ENCODE data around the gene MEGF8.
"Not testable (repeated sequence)": the region's sequence is repeated elsewhere in the genome, so short reads cannot be mapped to it uniquely, and the experiment has no call there.

Gene MEGF8

DNA sequence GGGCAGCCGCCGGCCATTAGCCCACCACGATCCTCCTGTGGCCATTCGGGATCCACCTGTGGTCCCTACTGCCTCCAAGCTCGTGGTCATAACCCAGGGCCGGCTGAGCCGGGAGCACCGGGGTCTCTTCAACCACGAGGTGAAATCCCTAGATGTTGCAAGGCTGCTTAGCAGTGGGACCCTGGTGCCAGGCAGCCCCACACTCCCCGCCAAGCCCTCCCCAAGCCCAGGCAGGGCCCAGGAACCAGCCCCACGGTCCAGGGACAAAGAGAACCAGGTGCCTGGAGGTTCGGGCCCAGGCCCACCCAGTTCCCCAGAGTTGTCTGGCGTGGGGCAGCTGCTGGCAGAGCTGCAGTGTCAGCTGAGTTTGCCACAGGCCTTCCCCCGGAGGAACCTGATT lies 15.7 kb upstream of the MEGF8 start:
- DNase-seq (ENCODE audit: low spot score) = no peak

GRCh38 chr19:42311657-42312056 lies 13.8 kb upstream of the MEGF8 start:
- DNase-seq (ENCODE audit: low spot score) = no peak

DNA sequence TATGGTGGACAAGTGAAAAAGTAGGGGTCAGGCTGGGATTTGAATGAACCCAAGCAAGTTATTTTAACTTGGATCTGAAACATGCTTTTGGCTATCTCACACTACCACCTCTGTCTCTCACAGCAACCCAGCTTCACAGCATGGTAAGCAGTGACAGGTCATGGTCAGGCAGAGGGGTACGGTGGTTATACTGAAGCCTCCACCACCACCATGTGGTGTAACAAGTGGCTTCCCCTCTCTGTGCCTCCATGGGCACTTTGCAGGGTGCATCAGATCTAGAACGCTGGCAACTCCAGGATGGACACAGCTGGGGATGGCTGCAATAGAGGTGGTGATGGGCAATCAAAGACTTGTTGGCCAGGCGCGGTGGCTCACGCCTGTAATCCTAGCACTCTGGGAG lies 13.1 kb upstream of the MEGF8 start:
- no peak for DNase-seq (ENCODE audit: low spot score)

DNA sequence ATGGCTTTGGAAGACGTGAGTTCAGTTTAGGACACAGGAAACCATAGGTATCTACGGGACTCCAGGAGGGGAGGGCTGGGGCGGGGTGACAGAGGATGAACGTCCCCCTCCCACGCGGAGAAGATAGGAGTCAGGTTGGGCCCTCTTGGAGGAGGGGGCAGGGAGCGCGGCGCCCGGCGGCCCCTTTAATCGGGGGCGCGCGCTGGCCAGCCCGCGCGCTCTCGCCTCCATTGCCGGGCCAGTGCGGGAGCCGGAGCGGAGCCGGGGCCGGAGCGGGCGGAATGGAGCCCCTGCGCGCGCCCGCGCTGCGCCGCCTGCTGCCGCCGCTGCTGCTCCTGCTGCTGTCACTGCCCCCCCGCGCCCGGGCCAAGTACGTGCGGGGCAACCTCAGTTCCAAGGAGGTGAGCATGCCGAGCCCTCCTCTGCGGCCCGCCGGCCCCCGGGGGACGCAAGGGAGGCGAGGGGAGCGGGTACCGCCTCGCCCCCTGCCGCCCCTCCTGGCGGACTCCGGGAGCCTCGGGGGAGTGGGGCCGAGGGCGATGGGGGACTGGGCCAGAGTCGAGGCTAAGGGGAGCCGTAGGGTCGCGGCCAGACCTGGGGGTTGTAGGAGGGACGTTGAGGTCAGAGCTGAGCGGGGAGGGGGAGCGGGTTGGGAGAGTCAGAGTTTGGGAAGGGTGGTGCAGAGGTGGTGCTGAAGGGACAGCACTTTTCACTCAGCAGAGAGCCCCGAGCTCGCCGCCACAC lies 12.2 kb upstream of the MEGF8 start, which contains the start of gene TMEM145:
Gene TMEM145 (plus strand): TSS at position 214 of the 744 bp plus-strand sequence. CDS start 68 bp downstream, at position 282.
- peak; percentile 16 for DNase-seq (ENCODE audit: low spot score)

GRCh38 chr19:42313840-42314755 lies 11.3 kb upstream of the MEGF8 start:
- DNase-seq (ENCODE audit: low spot score) = no peak

- DNase-seq (ENCODE audit: low spot score) = no peak
These were observed 10.4 kb upstream of the MEGF8 start for GRCh38 chr19:42315024-42315423.

DNA sequence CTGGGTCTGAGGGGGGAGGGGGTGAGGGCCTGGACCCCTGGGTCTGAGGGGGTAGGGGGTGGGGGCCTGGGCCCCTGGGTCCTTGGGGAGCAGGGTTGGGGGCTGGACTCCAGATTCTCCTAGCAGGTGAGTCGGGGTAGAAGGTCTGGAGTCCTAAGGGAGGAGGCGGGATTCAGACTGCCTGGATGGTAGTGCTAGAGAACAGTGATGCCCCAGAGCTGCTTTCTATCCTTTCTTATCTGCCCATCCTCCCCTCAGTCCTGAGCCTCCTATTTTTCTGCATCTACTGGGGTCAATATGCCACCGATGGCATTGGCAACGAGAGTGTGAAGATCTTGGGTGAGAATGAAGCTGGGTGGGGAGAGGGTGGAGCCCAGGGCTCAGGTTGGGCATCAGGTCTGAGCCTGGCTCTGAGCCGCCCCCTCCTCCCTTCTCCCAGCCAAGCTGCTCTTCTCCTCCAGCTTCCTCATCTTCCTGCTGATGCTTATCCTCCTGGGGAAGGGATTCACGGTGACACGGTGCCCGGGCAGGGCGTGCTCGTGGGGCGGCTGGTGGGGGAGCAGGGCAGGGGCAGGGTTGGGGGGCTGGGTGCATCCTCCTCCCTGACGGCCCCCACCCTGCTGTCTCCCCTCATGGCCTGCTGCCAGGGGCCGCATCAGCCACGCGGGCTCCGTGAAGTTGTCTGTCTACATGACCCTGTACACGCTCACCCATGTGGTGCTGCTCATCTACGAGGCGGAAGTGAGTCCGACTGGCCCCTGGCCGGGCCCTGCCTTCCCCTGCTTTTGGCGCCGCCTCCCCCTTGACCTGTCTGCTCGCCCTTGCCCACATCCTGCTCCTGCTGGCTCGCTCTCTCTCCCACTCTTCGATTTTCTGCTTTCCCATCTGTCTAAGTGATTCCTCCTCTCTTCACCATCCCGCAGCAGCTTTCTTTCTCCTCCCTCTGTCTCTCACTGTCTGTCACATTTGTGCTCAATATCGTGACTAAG lies 8.9 kb upstream of the MEGF8 start:
- DNase-seq (ENCODE audit: low spot score) = no peak

DNA sequence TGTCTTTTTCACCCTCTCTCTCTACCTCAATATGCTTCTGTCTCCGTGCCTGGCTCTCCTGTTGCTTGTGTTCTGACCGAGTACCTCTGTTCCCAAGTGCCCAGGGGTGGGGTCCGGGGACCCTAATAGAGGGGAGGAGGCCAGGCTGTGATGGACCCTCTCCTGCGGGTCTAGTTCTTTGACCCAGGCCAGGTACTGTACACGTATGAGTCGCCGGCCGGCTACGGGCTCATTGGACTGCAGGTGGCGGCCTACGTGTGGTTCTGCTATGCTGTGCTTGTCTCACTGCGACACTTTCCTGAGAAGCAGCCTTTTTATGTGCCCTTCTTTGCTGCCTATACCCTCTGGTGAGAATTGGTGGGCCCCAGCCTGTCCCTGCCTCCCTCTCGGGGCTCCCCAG lies 7.9 kb upstream of the MEGF8 start:
- DNase-seq (ENCODE audit: low spot score) = no peak

GRCh38 chr19:42322305-42322704 lies 3.1 kb upstream of the MEGF8 start:
- no peak for DNase-seq (ENCODE audit: low spot score)

DNA sequence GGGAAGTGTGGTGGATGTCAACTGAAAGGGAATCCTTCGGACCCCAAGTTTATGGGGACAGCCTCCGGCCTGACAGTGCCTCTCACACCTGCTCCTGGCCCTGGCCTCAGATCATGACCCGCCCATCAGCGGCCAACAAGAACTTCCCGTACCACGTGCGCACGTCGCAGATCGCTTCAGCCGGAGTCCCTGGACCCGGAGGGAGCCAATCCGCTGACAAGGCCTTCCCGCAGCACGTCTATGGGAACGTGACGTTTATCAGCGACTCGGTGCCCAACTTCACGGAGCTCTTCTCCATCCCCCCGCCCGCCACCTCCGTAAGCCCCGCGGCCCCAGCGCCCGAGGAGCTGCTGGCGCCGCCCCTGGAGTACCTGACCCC lies 2.0 kb upstream of the MEGF8 start:
- DNase-seq (ENCODE audit: low spot score) = no peak

GRCh38 chr19:42323852-42324654 lies 1.4 kb upstream of the MEGF8 start:
- no peak for DNase-seq (ENCODE audit: low spot score)

DNA sequence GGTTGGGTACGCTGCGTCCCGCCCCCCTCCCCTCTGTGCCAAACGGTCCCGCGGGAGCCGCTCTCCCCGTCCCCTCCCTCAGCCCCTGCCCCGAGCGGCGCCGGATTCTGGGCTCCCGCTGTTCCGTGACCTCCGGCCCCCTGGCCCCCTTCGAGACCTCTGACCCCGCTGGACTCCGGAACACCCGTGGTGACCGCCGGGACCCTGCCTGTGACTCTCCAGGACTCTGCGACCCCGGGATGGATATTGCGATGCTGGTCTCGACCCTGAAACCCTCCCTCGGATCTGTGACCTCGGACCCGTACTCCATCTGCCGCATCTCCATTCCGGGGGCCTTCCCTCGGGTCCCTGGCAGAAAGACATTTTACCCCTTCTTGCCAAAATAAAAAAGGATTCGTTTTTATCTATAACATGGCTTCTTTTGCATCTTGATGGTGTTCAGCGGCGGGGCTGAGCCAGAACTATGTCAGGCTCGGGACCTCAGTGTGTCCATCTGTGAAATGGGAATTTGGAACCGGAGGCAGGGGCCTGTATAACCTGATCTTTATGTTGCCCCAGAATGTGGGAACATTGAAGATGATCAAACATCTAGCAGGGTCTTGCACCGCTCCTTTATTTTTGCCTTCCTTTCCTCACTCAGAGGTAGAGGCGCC lies 654 bp upstream of the MEGF8 start:
- DNase-seq (ENCODE audit: low spot score) = no peak

DNA sequence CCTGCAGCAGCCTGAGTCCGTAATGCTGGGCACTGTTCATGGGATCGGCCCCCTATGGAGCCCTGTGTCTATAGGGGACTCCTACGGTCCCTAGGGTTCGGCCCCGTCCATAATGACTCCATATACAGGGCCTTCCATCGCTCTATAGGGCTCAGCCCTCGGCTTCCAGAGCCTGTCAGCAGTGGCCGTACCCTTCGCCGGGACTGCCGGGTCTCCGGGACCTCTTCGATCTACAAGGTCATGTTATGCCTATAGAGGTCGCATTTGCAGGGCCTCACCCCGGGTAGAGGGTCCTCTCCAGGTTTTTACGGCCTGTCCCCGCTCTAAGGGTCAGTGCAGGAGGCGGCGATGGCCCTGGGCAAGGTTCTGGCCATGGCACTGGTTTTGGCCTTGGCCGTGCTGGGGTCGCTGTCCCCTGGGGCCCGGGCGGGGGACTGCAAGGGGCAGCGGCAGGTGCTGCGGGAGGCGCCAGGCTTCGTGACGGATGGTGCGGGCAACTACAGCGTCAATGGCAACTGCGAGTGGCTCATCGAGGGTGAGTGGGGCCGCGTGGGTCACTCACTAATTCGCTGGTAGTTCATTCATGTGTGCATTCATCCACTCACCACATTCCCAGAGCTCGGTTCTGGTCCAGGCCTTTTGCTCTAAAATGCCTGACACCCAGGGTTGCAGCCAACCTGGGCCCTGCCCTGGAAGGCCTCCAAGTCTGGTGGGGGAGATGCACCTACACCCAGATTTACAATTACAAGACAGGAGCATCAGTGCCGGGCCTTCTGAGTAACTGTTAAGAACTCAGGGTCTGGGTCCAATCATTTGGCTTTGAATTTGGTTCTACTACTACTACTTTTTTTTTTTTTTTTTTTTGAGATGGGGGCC lies 699 bp downstream of the MEGF8 start:
- no peak for DNase-seq (ENCODE audit: low spot score)

DNA sequence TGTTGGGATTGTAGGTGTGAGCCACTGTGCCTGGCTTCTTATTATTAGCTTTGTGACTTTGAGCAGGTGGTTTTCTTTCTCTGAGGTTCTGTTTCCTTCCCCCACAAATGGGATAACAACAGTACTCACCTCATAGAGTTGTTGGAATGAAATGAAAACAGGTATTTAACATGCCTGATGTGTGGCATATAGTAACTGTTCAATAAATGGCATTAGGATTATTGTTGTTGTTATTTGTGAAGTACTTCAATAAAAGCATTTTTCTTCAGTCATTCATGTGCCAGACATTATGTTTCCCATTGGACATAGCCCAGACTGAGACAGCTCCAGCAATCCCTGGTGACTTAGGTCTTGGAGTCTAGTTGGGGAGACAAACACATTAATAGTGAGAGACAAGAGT lies 1.5 kb downstream of the MEGF8 start:
- DNase-seq (ENCODE audit: low spot score) = no peak

GRCh38 chr19:42327381-42327780 lies 1.9 kb downstream of the MEGF8 start:
- no peak for DNase-seq (ENCODE audit: low spot score)

DNA sequence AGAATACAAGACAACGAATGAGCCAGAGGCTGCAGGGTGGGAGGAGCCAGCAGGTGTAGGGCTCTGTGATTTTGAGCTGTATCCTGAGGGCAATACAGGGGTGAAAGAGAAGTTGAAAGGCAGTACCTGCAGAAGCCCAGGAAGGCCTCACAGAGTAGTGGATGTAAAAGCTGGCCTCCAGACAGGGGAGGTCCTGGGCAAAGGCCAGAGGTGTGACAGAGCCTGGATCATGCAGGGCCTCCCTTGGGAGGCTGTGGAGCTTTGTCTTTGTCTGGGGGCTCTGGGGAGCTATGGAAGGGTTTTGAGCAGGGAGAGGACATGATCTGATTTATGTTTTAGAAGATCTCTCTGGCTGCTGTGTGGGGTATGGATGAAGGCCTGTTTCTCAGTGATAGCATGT lies 2.7 kb downstream of the MEGF8 start:
- DNase-seq (ENCODE audit: low spot score) = no peak

GRCh38 chr19:42328854-42329253 lies 3.4 kb downstream of the MEGF8 start:
- no peak for DNase-seq (ENCODE audit: low spot score)

DNA sequence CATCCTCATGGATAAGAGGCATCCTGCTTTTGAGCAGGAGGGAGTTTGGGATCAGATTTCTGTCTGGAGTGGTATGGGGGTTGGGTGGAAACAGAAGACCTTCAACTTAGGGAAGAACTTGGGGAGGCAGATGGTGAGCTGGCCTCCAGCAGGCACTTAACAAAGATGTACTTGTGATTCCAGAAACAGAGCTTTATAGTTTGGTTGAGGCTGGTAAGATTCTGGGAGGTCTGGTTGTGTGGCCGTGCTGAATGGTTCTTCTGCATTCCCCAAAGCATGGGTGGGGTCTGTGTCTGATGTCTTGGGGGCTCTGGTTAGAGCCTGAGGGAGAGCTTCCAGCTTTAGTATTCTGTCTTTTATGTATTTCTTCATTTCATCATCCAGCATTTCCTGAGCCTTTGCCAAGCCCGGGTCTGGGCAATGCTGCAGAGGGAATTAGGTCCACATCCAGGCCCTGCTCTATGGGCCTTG lies 4.8 kb downstream of the MEGF8 start:
- no peak for DNase-seq (ENCODE audit: low spot score)

DNA sequence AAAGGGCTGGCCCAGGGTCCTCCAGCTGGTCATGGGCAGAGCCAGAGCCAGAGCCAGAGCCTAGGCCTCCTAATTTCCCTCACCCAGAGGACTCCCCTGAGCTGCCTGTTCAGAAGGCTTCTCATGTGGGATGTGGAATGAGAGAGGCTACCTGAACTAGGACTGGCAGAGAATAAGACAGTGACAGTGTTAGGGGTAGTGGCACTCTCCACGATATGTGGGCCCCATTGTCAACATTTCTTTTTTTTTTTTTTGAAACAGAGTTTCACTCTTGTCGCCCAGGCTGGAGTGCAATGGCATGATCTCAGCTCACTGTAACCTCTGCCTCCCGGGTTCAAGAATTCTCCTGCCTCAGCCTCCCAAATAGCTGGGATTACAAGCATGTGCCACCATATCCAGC lies 5.9 kb downstream of the MEGF8 start:
- DNase-seq (ENCODE audit: low spot score) = not testable (repeated sequence)

DNA sequence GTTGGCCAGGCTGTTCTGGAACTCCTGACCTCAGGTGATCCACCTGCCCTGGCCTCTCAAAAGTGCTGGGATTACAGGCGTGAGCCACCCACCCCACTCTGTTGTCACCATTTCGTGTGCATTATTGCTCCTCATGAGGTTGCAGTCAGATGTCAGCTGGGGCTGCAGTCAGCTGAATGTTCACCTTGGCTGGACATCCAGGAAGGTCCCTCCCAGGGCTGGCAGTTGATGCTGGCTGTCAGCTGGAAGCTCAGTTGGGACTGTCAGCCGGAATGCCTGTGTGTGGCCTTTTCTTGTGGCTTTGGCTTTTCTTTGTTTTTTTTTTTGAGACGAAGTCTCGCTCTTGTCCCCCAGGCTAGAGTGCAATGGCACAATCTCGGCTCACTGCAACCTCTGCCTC lies 6.6 kb downstream of the MEGF8 start:
- no peak for DNase-seq (ENCODE audit: low spot score)
